H1 (cell line): ENCODE data around the gene PES1.

Source experiments
- ATF3 ChIP-seq: IDR thresholded peaks from 2 replicates; pipeline ENCODE4 v1.6.1; 2011; ENCODE audit warnings: low read depth, mild to moderate bottlenecking, low read length; ENCODE audit not compliant: insufficient read depth
- CEBPB ChIP-seq: IDR thresholded peaks from 2 replicates; pipeline ENCODE4 v1.6.1; 2012; ENCODE audit warnings: low read depth, low read length
- CTCF ChIP-seq, 3 experiments: IDR thresholded peaks; 1 replicate in 2 of 3; 2 replicates in 1 of 3; pipeline versions ENCODE4 v1.5.1 to v1.6.1; 2011; ENCODE audit warnings: low read length in 3 of 3, mild to moderate bottlenecking in 3 of 3, inconsistent platforms in 2 of 3, low read depth in 1 of 3, moderate library complexity in 1 of 3; ENCODE audit not compliant: insufficient read depth in 1 of 3; ENCODE audit errors: control extremely low read depth in 1 of 3
- EGR1 ChIP-seq: IDR thresholded peaks from 2 replicates; pipeline ENCODE4 v1.6.1; 2011; ENCODE audit warnings: low read depth, low read length, borderline replicate concordance
- JUND ChIP-seq: IDR thresholded peaks from 2 replicates; pipeline ENCODE4 v1.6.1; 2011; ENCODE audit warnings: mild to moderate bottlenecking, improper control_type of control experiment, low read length
- MAX ChIP-seq: IDR thresholded peaks from 2 replicates; pipeline ENCODE4 v1.6.1; 2012; ENCODE audit warnings: inconsistent platforms
- POLR2A ChIP-seq, 2 experiments: IDR thresholded peaks; 1 replicate in 1 of 2; 2 replicates in 1 of 2; pipeline ENCODE4 v1.6.1; 2011; ENCODE audit warnings: low read depth in 2 of 2, low read length in 2 of 2, mild to moderate bottlenecking in 2 of 2; ENCODE audit errors: control extremely low read depth in 1 of 2
- POLR2AphosphoS5 ChIP-seq: IDR thresholded peaks from 2 replicates; pipeline ENCODE4 v1.6.1; 2011; ENCODE audit warnings: low read depth, low read length
- SAP30 ChIP-seq: fragments of 300-600 bp; sonication (generic); IDR thresholded peaks from 2 replicates; pipeline ENCODE4 v1.7.1; 2012; ENCODE audit warnings: low read length, moderate library complexity, mild to moderate bottlenecking, inconsistent platforms; ENCODE audit not compliant: insufficient read depth, insufficient replicate concordance
- SIX5 ChIP-seq: IDR thresholded peaks from 2 replicates; pipeline ENCODE4 v1.6.1; 2011; ENCODE audit warnings: mild to moderate bottlenecking, low read depth, low read length
- SP1 ChIP-seq: IDR thresholded peaks from 2 replicates; pipeline ENCODE4 v1.6.1; 2011; ENCODE audit warnings: low read depth, low read length
- TAF1 ChIP-seq: IDR thresholded peaks from 2 replicates; pipeline ENCODE4 v1.6.1; 2011; ENCODE audit warnings: mild to moderate bottlenecking, low read depth, low read length
- USF2 ChIP-seq: IDR thresholded peaks from 2 replicates; pipeline ENCODE4 v1.6.1; 2011; ENCODE audit warnings: low read length, improper control_type of control experiment
- YY1 ChIP-seq: IDR thresholded peaks from 2 replicates; pipeline ENCODE4 v1.6.1; 2011; ENCODE audit warnings: low read depth, mild to moderate bottlenecking, low read length

- peak; percentile 54; the same call in 1 of the 2 replicates for TF ChIP-seq USF2
- TF ChIP-seq CTCF (IDR thresholded peaks at IDR 0.05; ENCODE audit: control extremely low read depth in 1 of 3, insufficient read depth in 1 of 3, low read depth in 1 of 3, low read length in 3 of 3) = no peak
- no peak for TF ChIP-seq SP1
- peak; percentile 66 for TF ChIP-seq SAP30
- TF ChIP-seq CEBPB = no peak
- peak; percentile 97 for TF ChIP-seq MAX
- TF ChIP-seq TAF1 = peak; percentile 77
- peak; percentile 74; the same call in 1 of the 2 replicates for TF ChIP-seq POLR2AphosphoS5
- TF ChIP-seq JUND = 0 out of 2 replicates have a peak, but pooled peaks have one; percentile 21
- no peak for TF ChIP-seq YY1
- no peak for TF ChIP-seq ATF3
- TF ChIP-seq SIX5 = peak; percentile 85
- TF ChIP-seq POLR2A (IDR thresholded peaks at IDR 0.05; ENCODE audit: control extremely low read depth in 1 of 2, low read depth in 2 of 2, low read length in 2 of 2) = peak; percentile 55 to 71; a peak in 2 of 3 replicates
- TF ChIP-seq EGR1 = no peak
These were observed at the start of gene PES1 for GRCh38 chr22:30591588-30592359.
